HFFc6 (cell line): ENCODE data around the gene ALK. TPM values are rescaled to one million over a fixed set of nuclear protein-coding genes. Genes with fewer than 3 reads are reported as not detected.

Experiments used
- DNase-seq: peaks from one replicate; pipeline ENCODE4 v3.0.0-alpha.2; 2018
- H3K27ac Mint-ChIP-seq: 2 replicates; pipeline ENCODE4 v1.8.0; 2020; ENCODE audit warnings: mild to moderate bottlenecking, mixed read lengths
- H3K27me3 Mint-ChIP-seq: 2 replicates; pipeline ENCODE4 v1.8.0; 2021; ENCODE audit warnings: mild to moderate bottlenecking, moderate library complexity, mixed read lengths; ENCODE audit not compliant: insufficient read depth
- H3K36me3 Mint-ChIP-seq: 2 replicates; pipeline ENCODE4 v1.8.0; 2021; ENCODE audit warnings: low read depth, mixed read lengths
- H3K4me1 Mint-ChIP-seq: 2 replicates; pipeline ENCODE4 v1.8.0; 2020; ENCODE audit warnings: low read depth, mixed read lengths
- H3K4me3 Mint-ChIP-seq: 2 replicates; pipeline ENCODE4 v1.8.0; 2020; ENCODE audit warnings: mild to moderate bottlenecking, moderate library complexity, mixed read lengths
- H3K9me3 Mint-ChIP-seq: 2 replicates; pipeline ENCODE4 v1.8.0; 2020; ENCODE audit warnings: mild to moderate bottlenecking, mixed read lengths
- CTCF ChIP-seq: fragments of 200-600 bp; sonication (generic); IDR thresholded peaks from 2 replicates; pipeline ENCODE4 v1.5.0; 2021; ENCODE audit warnings: antibody characterized with exemption, mild to moderate bottlenecking
- total RNA-seq, 6 experiments: library from RNA; stranded (reverse); fragmentation: NEBNext Ultra II Directional; extraction: Animal tissue kit (Norgen Biotek cat#: 25700); gene quantifications; 2 replicates in 1 of 6; 3 replicates in 5 of 6; pipeline ENCODE4 v1.2.3, GENCODE V29; 2021

ALK gene
- total RNA-seq, 6 experiments from 2014 or later: not detected

- Mint-ChIP-seq H3K36me3 (no peaks in the 10 kb centered on the region), H3K4me3 (no peak overlapping the region), H3K9me3 (no peaks in the 10 kb centered on the region), H3K4me1 (no peaks in the 10 kb centered on the region), H3K27me3 (peaks cover 2% of the 10 kb centered on the region), H3K27ac (no peak overlapping the region)
- TF ChIP-seq CTCF: no peak
- DNase-seq: no peak
These were observed 531.7 kb downstream of the ALK start for GRCh38 chr2:29389686-29390085.

- H3K9me3 Mint-ChIP-seq: no peaks in the 10 kb centered on the region
- no peak for DNase-seq
- peaks cover 7% of the 10 kb centered on the region for H3K27me3 Mint-ChIP-seq
- TF ChIP-seq CTCF: no peak
- no peaks in the 10 kb centered on the region for H3K4me1 Mint-ChIP-seq
- H3K4me3 Mint-ChIP-seq: no peak overlapping the region
- H3K27ac Mint-ChIP-seq: no peak overlapping the region
- no peaks in the 10 kb centered on the region for H3K36me3 Mint-ChIP-seq
These were observed 533.3 kb downstream of the ALK start for GRCh38 chr2:29388071-29388470.

- H3K9me3 Mint-ChIP-seq: no peaks in the 10 kb centered on the region
- no peaks in the 10 kb centered on the region for H3K4me1 Mint-ChIP-seq
- no peaks in the 10 kb centered on the region for H3K36me3 Mint-ChIP-seq
- no peak for DNase-seq
- TF ChIP-seq CTCF: no peak
- peaks cover 7% of the 10 kb centered on the region for H3K27me3 Mint-ChIP-seq
- no peak overlapping the region for H3K27ac Mint-ChIP-seq
- no peak overlapping the region for H3K4me3 Mint-ChIP-seq
These were observed 538.9 kb downstream of the ALK start for GRCh38 chr2:29382486-29382885.

- Mint-ChIP-seq H3K36me3 (no peaks in the 10 kb centered on the region), H3K27ac (no peak overlapping the region), H3K27me3 (peaks cover 2% of the 10 kb centered on the region), H3K4me3 (no peak overlapping the region), H3K9me3 (no peaks in the 10 kb centered on the region), H3K4me1 (no peaks in the 10 kb centered on the region)
- no peak for DNase-seq
- no peak for TF ChIP-seq CTCF
These were observed 543.6 kb downstream of the ALK start for GRCh38 chr2:29377788-29378187.

- no peak overlapping the region for H3K4me3 Mint-ChIP-seq
- H3K27ac Mint-ChIP-seq: no peak overlapping the region
- H3K9me3 Mint-ChIP-seq: no peaks in the 10 kb centered on the region
- TF ChIP-seq CTCF: no peak
- no peaks in the 10 kb centered on the region for H3K4me1 Mint-ChIP-seq
- H3K27me3 Mint-ChIP-seq: peaks cover 5% of the 10 kb centered on the region
- no peaks in the 10 kb centered on the region for H3K36me3 Mint-ChIP-seq
- DNase-seq: no peak
These were observed 544.8 kb downstream of the ALK start for GRCh38 chr2:29376541-29376940.

- Mint-ChIP-seq H3K4me3 (no peak overlapping the region), H3K9me3 (no peaks in the 10 kb centered on the region), H3K36me3 (no peaks in the 10 kb centered on the region), H3K27me3 (peaks cover 5% of the 10 kb centered on the region), H3K4me1 (no peaks in the 10 kb centered on the region), H3K27ac (no peak overlapping the region)
- no peak for TF ChIP-seq CTCF
- DNase-seq: no peak
These were observed 545.5 kb downstream of the ALK start for GRCh38 chr2:29375843-29376242.
